Neural progenitor cell (in vitro differentiated cells): Measurements from ENCODE around the gene HOXA1.

Experiments used
- EZH2 ChIP-seq: fragments of 200-600 bp; sonication (generic); IDR thresholded peaks from 2 replicates; pipeline ENCODE4 v1.6.1; 2017; ENCODE audit warnings: antibody characterized with exemption, mild to moderate bottlenecking, moderate library complexity
- EZH2phosphoT487 ChIP-seq: fragments of 200-600 bp; sonication (generic); IDR thresholded peaks from 2 replicates; pipeline ENCODE4 v1.6.1; 2017; ENCODE audit warnings: antibody characterized with exemption
- TF ChIP-seq, protein P1 (sequence below): fragments of 200-600 bp; sonication (generic); IDR thresholded peaks from 2 replicates; pipeline ENCODE4 v1.5.1; 2017; ENCODE audit warnings: antibody characterized with exemption, mild to moderate bottlenecking

DNA sequence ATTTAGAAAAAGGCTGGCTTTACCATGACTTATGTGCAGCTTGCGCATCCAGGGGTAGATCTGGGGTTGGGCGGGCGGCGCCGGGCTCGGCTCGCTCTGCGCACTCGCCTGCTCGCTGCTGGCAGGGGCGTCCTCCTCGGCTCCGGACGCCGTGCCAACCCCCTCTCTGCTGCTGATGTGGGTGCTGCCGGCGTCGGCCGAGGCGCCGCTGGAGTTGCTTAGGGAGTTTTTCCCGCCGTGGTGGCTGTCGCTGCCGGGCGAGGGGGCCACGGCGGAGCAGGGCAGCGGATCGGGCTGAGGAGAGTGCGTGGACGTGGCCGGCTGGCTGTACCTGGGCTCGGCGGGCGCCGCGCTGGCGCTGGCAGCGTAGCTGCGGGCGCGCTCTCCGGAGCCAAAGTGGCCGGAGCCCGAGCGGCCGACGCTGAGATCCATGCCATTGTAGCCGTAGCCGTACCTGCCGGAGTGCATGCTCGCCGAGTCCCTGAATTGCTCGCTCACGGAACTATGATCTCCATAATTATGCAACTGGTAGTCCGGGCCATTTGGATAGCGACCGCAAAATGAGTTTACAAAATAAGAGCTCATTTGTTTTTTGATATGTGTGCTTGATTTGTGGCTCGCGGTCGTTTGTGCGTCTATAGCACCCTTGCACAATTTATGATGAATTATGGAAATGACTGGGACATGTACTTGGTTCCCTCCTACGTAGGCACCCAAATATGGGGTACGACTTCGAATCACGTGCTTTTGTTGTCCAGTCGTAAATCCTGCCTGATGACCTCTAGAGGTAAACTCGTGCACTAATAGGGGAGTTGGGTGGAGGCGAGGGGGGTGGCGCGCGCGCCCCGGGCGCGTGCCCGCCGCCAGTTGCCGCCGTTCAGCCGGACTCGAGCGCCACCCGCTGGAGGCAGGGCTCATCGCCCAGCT lies 47.5 kb upstream of the HOXA1 start, which contains the start of gene HOXA5:
- TF ChIP-seq EZH2, result peak; percentile 95
- TF ChIP-seq, protein P1, sequence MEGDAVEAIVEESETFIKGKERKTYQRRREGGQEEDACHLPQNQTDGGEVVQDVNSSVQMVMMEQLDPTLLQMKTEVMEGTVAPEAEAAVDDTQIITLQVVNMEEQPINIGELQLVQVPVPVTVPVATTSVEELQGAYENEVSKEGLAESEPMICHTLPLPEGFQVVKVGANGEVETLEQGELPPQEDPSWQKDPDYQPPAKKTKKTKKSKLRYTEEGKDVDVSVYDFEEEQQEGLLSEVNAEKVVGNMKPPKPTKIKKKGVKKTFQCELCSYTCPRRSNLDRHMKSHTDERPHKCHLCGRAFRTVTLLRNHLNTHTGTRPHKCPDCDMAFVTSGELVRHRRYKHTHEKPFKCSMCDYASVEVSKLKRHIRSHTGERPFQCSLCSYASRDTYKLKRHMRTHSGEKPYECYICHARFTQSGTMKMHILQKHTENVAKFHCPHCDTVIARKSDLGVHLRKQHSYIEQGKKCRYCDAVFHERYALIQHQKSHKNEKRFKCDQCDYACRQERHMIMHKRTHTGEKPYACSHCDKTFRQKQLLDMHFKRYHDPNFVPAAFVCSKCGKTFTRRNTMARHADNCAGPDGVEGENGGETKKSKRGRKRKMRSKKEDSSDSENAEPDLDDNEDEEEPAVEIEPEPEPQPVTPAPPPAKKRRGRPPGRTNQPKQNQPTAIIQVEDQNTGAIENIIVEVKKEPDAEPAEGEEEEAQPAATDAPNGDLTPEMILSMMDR, result peak; percentile 92
- peak; percentile 95 for TF ChIP-seq EZH2phosphoT487
